Prostate gland (tissue), 2 donors: Measurements from ENCODE around the gene GHRH.

Source experiments
- CTCF ChIP-seq, 4 experiments: fragments of 200-600 bp in 2 of 4; fragments of 450-650 bp in 2 of 4; sonication (generic) in 2 of 4; IDR thresholded peaks; 1 replicate in 3 of 4; 2 replicates in 1 of 4; pipeline ENCODE4 v1.5.1; 2016 to 2019; ENCODE audit warnings: antibody characterized with exemption in 4 of 4, mild to moderate bottlenecking in 2 of 4, moderate library complexity in 2 of 4
- POLR2A ChIP-seq: fragments of 450-650 bp; IDR thresholded peaks from one replicate; pipeline ENCODE4 v1.6.1; 2016; ENCODE audit warnings: antibody characterized with exemption, mild to moderate bottlenecking
- POLR2AphosphoS5 ChIP-seq: sonication (generic); formaldehyde crosslinking; IDR thresholded peaks from one replicate; pipeline ENCODE4 v1.6.1; 2017; ENCODE audit warnings: antibody characterized with exemption

- TF ChIP-seq POLR2AphosphoS5, result no peak
- TF ChIP-seq CTCF (IDR thresholded peaks at IDR 0.05), result no peak
- no peak for TF ChIP-seq POLR2A
Measured at GRCh38 chr20:37296371-37296770, 34.8 kb upstream of the GHRH start.
